ENCODE results near the gene GALNT6.

Gene GALNT6

GRCh38 chr12:51379571-51379970 lies 11.6 kb downstream of the GALNT6 start:
- FAIRE-seq: no peak

DNA sequence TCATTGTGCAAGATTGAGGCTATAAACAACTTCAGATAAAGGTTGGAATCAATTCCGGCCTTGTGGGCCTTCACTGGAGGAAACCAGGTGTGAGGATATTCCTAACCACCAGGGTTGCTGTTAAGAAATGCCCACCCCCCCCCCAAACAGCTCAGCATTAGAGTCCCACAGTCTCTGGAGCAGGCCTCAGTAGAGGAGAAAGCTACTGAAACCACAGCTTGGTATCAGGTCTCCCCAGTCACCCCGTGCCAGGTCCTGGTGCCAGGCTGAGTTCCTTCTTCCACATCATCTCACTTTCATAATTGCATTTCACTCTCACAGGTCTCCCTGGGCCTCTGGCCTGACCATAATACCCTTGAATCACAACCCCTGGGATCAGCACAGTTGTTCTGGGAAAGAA lies 12.5 kb downstream of the GALNT6 start:
- FAIRE-seq: no peak

GRCh38 chr12:51377099-51377984 lies 13.9 kb downstream of the GALNT6 start:
- FAIRE-seq: no peak

DNA sequence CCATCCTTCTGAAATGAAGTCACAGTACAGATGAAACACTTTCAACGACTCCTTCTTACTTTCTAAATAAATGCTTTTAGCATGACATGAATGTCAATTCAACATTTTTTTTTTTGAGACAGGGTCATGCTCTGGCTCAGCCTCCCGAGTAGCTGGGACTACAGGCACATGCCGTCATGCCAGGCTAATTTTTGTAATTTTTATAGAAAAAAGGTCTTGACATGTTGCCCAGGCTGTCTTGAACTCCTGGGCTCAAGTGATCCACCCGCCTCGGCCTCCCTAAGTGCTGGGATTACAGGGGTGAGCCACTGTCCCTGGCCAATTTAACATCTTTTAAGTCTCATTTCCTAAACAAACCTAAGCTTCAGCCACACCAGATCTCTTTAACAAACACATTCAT lies 16.4 kb downstream of the GALNT6 start:
- no peak for FAIRE-seq

GRCh38 chr12:51374361-51374760 lies 16.8 kb downstream of the GALNT6 start:
- no peak for FAIRE-seq

GRCh38 chr12:51373187-51373586 lies 18.0 kb downstream of the GALNT6 start:
- FAIRE-seq: no peak

GRCh38 chr12:51372021-51372420 lies 19.2 kb downstream of the GALNT6 start:
- no peak for FAIRE-seq

DNA sequence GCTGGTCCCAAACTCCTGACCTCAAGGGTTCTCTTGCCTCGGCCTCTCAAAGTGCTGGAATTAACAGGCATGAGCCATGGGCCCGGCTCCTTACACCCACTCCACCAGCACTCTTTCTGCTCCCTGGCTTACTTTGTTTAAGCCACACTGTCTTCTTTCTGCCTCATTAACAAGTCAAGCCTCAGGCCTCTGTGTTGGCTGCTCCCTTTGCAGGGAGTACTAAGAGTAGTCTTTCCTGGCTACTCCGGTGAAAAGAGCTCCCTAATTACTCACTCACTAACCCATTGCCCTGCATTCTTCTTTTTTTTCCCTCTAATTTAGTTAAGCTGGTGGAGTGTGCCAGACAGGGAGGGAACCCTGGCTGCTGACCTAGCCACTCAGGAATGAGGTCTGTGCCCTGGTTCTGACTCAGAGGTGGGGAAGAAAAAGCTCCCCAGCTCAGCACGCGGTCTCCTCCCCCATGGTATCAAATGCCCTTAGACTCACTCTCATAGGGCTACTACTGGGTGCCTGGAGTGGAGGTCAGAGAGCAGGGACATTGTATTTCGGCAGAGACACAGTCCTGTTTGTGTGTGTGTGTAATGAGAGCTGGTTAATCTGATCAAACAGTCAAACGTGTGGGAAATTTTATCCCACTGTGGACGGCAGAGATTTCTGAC lies 19.8 kb downstream of the GALNT6 start:
- no peak for FAIRE-seq

GRCh38 chr12:51370667-51371066 lies 20.5 kb downstream of the GALNT6 start:
- FAIRE-seq: no peak

- no peak for FAIRE-seq
Measured at GRCh38 chr12:51369581-51369980, 21.6 kb downstream of the GALNT6 start.

- FAIRE-seq: no peak
Measured at GRCh38 chr12:51368640-51369517, 22.3 kb downstream of the GALNT6 start.

DNA sequence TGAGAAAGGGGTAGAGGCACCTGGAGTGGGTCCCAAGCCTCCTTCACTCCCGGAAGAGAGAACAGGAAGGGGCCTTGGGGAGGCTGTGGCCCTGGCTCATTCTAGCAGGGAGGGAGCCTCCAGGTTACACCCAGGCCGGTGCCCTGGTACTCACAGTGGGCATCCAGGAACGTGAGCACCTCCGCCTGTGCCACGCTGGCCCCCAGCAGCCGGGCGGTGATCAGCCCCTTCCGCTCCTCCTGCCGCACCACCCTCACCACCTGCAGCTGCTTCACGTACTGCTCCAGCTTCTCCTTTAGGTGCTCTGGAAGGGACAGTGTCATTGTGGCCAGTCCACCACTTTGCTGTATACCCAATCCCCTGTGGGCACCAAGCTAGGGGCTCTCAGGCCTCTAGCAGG lies 25.9 kb downstream of the GALNT6 start:
- no peak for FAIRE-seq

GRCh38 chr12:51364001-51364400 lies 27.2 kb downstream of the GALNT6 start:
- FAIRE-seq: no peak

- FAIRE-seq: no peak
Measured at GRCh38 chr12:51362747-51363342, 28.4 kb downstream of the GALNT6 start.

- no peak for FAIRE-seq
Measured at GRCh38 chr12:51362307-51362706, 28.9 kb downstream of the GALNT6 start.

DNA sequence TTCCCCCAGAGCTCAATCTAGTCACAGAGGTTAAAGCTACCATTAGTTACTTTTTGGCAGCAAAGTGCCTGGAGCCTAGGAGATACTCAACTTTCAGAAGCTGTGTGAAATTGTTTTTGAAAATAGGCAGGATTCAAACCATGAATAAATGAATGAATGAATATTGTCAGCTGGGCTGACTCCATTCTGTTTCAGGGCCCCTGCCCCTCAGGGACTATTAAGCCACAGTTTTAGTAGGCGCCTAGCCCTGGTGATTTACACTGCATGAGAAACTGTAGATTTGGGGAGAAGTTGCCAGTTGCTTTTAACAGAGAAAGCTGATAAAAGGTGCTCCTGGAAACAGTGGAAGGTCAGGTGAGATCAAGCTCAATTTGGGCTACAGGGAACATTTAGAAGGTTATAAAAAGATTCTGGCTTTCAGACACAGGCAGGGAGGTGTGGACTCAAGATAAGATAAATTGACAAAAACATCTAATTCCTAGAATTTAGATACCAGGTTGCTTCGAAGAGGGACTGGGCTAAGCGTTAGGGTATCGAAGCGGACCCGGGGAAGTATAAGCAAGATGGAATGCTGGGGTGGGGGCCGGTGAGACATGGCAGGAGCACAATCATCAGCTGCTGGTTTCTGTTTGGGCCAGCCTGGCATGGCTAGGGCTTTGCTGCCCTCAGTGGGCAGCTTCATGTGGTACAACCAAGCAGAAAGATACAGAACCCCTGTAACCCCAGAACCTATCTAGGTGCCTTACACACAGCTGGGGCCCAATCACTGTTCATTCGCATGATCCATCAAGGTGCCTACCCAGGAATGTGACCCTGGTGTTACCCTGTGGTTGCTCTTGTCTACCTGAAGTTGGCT lies 29.8 kb downstream of the GALNT6 start:
- no peak for FAIRE-seq

GRCh38 chr12:51360315-51360714 lies 30.9 kb downstream of the GALNT6 start:
- FAIRE-seq: no peak

- no peak for FAIRE-seq
Measured at GRCh38 chr12:51359851-51360250, 31.4 kb downstream of the GALNT6 start.

- no peak for FAIRE-seq
Measured at GRCh38 chr12:51358496-51358895, 32.7 kb downstream of the GALNT6 start.

DNA sequence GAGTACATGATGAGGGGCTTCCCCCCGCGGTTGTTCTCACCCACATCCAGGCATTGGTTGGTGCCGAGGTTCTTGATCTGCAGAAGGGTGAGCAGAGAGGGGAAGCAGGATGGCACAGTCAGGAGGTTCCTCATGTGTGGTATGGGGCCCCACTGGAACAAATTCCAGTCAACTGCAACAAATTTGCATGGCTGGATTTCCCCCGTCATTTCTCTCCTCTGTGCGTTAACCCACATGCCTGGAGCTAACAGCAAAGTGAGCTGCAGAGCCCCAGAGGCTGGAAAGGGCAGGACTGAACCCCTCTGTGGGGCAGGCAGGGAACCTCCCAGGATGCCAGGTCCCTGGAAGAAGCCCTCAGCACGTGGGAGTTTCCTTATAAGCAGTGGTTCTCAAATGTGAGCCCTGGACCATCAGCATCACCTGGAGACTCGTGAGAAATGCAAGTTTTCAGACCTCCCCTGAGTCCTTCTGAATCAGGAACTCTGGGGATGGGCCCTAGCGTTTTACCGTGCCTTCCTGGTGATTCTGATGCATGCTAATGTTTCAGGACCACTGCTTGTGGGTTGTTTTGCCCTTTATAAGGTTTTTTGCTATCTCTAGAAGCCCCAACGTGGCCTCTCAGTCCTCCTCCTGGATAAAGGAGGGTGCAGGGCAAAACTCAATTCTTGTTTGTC lies 33.7 kb downstream of the GALNT6 start:
- FAIRE-seq: no peak

- FAIRE-seq: no peak
Measured at GRCh38 chr12:51351913-51352532, 39.2 kb downstream of the GALNT6 start.

Data from colon (tissue), 2 donors.